Fibroblast of lung (primary cell): ENCODE measurements around the gene RBFOX1. TPM values are rescaled to one million over a fixed set of nuclear protein-coding genes. Genes with fewer than 3 reads are reported as not detected.

Experiments used
- DNase-seq, 2 donors: peaks; one replicate each; pipeline versions ENCODE4 v3.0.0 to v3.0.0-alpha.2; 2010; ENCODE audit warnings: low read depth in 2 of 2
- H2AFZ ChIP-seq: 2 replicates; pipeline ENCODE4 v1.5.1; 2012; ENCODE audit warnings: low read length, control low read depth, inconsistent platforms
- H3K27ac ChIP-seq: 2 replicates; pipeline ENCODE4 v1.5.1; 2011; ENCODE audit warnings: low read length, control low read depth; ENCODE audit not compliant: insufficient read depth
- H3K27me3 ChIP-seq: 2 replicates; pipeline ENCODE4 v1.5.1; 2011; ENCODE audit warnings: mild to moderate bottlenecking, low read length; ENCODE audit not compliant: control insufficient read depth, insufficient read depth
- H3K36me3 ChIP-seq: 2 replicates; pipeline ENCODE4 v1.5.1; 2011; ENCODE audit warnings: low read length; ENCODE audit not compliant: control insufficient read depth, insufficient read depth
- H3K4me1 ChIP-seq: 2 replicates; pipeline ENCODE4 v1.5.1; 2011; ENCODE audit warnings: low read length; ENCODE audit not compliant: control insufficient read depth, insufficient read depth; ENCODE audit errors: extremely low read depth
- H3K4me2 ChIP-seq: 2 replicates; pipeline ENCODE4 v1.5.1; 2011; ENCODE audit warnings: low read length, control low read depth; ENCODE audit not compliant: insufficient read depth; ENCODE audit errors: extremely low read depth
- H3K4me3 ChIP-seq, 4 experiments: fragments of 200-600 bp in 1 of 4; sonication (generic) in 1 of 4; replicated peaks in 1 of 4; 2 replicates each; pipeline ENCODE4 v1.5.1; 2011 to 2016; ENCODE audit warnings: low read length in 4 of 4, low read depth in 3 of 4, mild to moderate bottlenecking in 3 of 4, control low read depth in 2 of 4, inconsistent platforms in 1 of 4, mixed read lengths in 1 of 4; ENCODE audit not compliant: insufficient read depth in 1 of 4; ENCODE audit errors: control extremely low read depth in 1 of 4
- H3K79me2 ChIP-seq: 2 replicates; pipeline ENCODE4 v1.5.1; 2012; ENCODE audit warnings: mild to moderate bottlenecking, low read length, inconsistent platforms; ENCODE audit not compliant: control insufficient read depth, insufficient read depth
- H3K9ac ChIP-seq: 2 replicates; pipeline ENCODE4 v1.5.1; 2011; ENCODE audit warnings: mild to moderate bottlenecking, low read length, control low read depth; ENCODE audit not compliant: insufficient read depth
- H3K9me3 ChIP-seq: 2 replicates; pipeline ENCODE4 v1.5.1; 2012; ENCODE audit warnings: low read depth, low read length; ENCODE audit not compliant: control insufficient read depth, insufficient read depth
- H4K20me1 ChIP-seq: 2 replicates; pipeline ENCODE4 v1.5.1; 2011; ENCODE audit warnings: low read length; ENCODE audit not compliant: control insufficient read depth, insufficient read depth; ENCODE audit errors: extremely low read depth
- EZH2 ChIP-seq: IDR thresholded peaks from 2 replicates; pipeline ENCODE4 v1.5.1; 2012; ENCODE audit warnings: low read length, control low read depth, mild to moderate bottlenecking; ENCODE audit errors: missing control alignments
- polyA plus RNA-seq, 2 donors: library from polyadenylated mRNA; depleted of rRNA in 1 of 2; stranded (reverse) in 1 of 2; unstranded in 1 of 2; fragments of >200 nt; gene quantifications; 2 replicates each; pipeline ENCODE4 v1.2.1, GENCODE V29; 2011 to 2012; ENCODE audit warnings: missing spikeins in 1 of 2
- total RNA-seq: library from RNA; depleted of rRNA; stranded (reverse); fragments of >200 nt; gene quantifications from 2 replicates; pipeline ENCODE4 v1.2.1, GENCODE V29; 2014
- TF ChIP-seq, protein P1 (sequence below), 2 donors: IDR thresholded peaks in 1 of 2; conservative IDR thresholded peaks in 1 of 2; 1 replicate in 1 of 2; 2 replicates in 1 of 2; pipeline ENCODE4 v1.5.1; 2011 to 2012; ENCODE audit warnings: low read length in 2 of 2, control low read depth in 1 of 2, inconsistent platforms in 1 of 2, low read depth in 1 of 2, mild to moderate bottlenecking in 1 of 2

RBFOX1 gene
- total and polyA plus RNA-seq, 2 donors (not counting 1 experiment from before 2014, with no cell fraction given) = not detected

DNA sequence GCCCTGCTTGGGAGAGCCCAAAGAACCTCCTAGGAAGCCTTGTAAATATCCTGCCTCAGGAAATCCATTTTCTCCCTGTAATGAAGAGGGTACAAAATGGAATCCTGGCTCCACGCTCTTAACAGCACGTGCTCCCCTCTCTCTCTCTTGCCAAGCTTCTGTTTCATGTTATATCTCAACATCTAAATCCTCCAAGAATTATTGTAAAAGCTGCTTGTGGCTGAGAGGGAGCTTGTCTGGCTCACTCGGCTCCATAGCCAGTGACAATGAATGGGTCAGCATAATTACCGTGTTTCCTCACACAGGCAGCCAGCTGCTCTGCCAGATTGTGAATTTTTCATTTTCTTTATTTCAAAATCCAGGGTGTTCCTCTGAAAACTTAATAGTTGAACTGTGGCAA is 317.8 kb downstream of the RBFOX1 start:
- Histone ChIP-seq H3K27ac (no peak overlapping the region), H3K9me3 (no peaks in the 10 kb centered on the region), H3K4me2 (no peak overlapping the region), H4K20me1 (no peaks in the 10 kb centered on the region), H3K79me2 (no peaks in the 10 kb centered on the region), H3K27me3 (no peaks in the 10 kb centered on the region), H3K4me3 (no peak overlapping the region), H2AFZ (no peak overlapping the region), H3K4me1 (no peaks in the 10 kb centered on the region), H3K36me3 (no peaks in the 10 kb centered on the region), H3K9ac (no peak overlapping the region)
- DNase-seq = no peak
- no peak for TF ChIP-seq EZH2
- TF ChIP-seq, protein P1, sequence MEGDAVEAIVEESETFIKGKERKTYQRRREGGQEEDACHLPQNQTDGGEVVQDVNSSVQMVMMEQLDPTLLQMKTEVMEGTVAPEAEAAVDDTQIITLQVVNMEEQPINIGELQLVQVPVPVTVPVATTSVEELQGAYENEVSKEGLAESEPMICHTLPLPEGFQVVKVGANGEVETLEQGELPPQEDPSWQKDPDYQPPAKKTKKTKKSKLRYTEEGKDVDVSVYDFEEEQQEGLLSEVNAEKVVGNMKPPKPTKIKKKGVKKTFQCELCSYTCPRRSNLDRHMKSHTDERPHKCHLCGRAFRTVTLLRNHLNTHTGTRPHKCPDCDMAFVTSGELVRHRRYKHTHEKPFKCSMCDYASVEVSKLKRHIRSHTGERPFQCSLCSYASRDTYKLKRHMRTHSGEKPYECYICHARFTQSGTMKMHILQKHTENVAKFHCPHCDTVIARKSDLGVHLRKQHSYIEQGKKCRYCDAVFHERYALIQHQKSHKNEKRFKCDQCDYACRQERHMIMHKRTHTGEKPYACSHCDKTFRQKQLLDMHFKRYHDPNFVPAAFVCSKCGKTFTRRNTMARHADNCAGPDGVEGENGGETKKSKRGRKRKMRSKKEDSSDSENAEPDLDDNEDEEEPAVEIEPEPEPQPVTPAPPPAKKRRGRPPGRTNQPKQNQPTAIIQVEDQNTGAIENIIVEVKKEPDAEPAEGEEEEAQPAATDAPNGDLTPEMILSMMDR (conservative IDR thresholded peaks at IDR 0.05 in 1 of 2, IDR thresholded peaks at IDR 0.05 in 1 of 2; ENCODE audit: low read depth in 1 of 2, low read length in 2 of 2) = no peak

DNA sequence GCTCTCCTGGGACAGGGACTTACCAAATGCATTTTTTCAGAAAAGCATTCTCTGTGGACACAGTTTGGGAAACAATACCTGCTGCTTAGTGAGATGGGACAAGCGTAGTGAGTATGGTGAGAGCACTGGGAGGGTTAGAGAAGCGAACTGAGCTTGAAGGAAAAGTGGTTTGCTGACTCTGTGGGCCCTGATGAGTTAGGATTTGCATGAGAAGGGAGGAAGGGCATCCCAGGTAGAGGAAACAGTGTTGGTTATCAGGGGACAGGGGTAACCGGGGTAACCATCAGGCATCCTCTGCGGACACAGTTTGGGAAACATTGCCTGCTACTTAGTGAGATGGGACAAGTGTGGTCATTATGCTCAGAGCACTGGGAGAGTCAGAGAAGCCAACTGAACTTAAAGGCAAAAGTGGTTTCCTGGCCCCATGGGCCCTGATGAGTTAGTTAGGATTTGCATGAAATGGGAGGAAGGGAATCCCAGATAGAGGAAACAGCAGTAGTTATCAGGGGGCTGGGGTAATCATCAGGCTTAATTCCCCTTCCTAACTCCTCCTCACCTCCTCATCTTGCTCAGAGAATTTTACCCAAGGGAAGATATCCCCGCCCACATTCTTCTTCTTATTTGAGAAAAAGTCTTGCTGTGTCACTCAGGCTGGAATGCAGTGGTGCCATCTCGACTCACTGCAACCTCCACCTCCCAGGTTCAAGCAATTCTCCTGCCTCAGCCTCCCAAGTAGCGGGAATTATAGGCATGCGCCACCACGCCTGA is 319.3 kb downstream of the RBFOX1 start:
- no peaks in the 10 kb centered on the region for H3K36me3 ChIP-seq
- no peaks in the 10 kb centered on the region for H3K27me3 ChIP-seq
- no peaks in the 10 kb centered on the region for H3K4me1 ChIP-seq
- H3K9ac ChIP-seq = no peak overlapping the region
- no peak overlapping the region for H3K4me2 ChIP-seq
- no peaks in the 10 kb centered on the region for H4K20me1 ChIP-seq
- no peaks in the 10 kb centered on the region for H3K79me2 ChIP-seq
- no peak overlapping the region for H3K4me3 ChIP-seq
- no peak overlapping the region for H2AFZ ChIP-seq
- DNase-seq = no peak
- TF ChIP-seq, protein P1 (conservative IDR thresholded peaks at IDR 0.05 in 1 of 2, IDR thresholded peaks at IDR 0.05 in 1 of 2; ENCODE audit: low read depth in 1 of 2, low read length in 2 of 2) = no peak
- no peak for TF ChIP-seq EZH2
- no peak overlapping the region for H3K27ac ChIP-seq
- H3K9me3 ChIP-seq = no peaks in the 10 kb centered on the region

DNA sequence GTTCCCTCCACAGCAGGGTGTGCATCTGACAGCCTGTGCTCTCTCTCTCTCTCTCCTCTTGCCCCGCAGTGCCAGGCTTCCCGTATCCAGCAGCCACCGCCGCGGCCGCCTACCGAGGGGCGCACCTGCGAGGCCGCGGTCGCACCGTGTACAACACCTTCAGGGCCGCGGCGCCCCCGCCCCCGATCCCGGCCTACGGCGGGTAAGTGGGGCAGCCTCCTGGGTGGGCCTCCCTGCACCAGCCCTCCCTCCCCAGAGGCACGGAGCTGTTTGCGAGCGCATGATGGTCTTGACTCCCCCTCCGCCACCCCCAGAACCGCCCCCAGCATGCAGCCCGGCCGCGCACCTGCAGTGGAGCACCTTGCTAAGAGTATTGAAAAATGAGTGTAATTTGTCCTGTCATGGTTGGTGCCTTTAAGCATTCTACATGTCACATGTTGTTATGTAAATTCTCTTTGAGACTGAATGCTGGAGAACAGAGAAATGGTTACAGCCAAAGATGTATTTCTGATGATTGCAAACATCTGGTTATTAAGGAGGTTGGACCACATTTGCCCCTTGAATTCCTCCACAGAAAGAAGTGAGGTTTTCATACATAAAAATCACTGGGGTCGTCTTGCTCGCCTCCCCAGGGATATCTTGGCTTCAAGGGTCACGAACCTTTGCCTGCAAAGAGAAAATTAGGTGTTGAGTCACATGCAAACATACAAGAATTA is 321.3 kb downstream of the RBFOX1 start:
- H3K36me3 ChIP-seq = no peaks in the 10 kb centered on the region
- no peaks in the 10 kb centered on the region for H3K27me3 ChIP-seq
- no peaks in the 10 kb centered on the region for H3K79me2 ChIP-seq
- no peak overlapping the region for H3K4me3 ChIP-seq
- TF ChIP-seq, protein P1 (conservative IDR thresholded peaks at IDR 0.05 in 1 of 2, IDR thresholded peaks at IDR 0.05 in 1 of 2; ENCODE audit: low read depth in 1 of 2, low read length in 2 of 2) = no peak
- no peak for TF ChIP-seq EZH2
- H3K9me3 ChIP-seq = no peaks in the 10 kb centered on the region
- no peak overlapping the region for H3K4me2 ChIP-seq
- DNase-seq = no peak
- no peak overlapping the region for H3K9ac ChIP-seq
- no peak overlapping the region for H3K27ac ChIP-seq
- H4K20me1 ChIP-seq = no peaks in the 10 kb centered on the region
- H3K4me1 ChIP-seq = no peaks in the 10 kb centered on the region
- H2AFZ ChIP-seq = no peak overlapping the region
